HK-2 (cell line): ENCODE data around the gene ARHGAP33.
"Not testable (repeated sequence)": the region's sequence is repeated elsewhere in the genome, so short reads cannot be mapped to it uniquely, and the experiment has no call there.

ENCODE experiments used
- DNase-seq: peaks from one replicate; pipeline ENCODE4 v3.0.0-alpha.2; 2018; ENCODE audit not compliant: unreplicated experiment

The ARHGAP33 gene

DNA sequence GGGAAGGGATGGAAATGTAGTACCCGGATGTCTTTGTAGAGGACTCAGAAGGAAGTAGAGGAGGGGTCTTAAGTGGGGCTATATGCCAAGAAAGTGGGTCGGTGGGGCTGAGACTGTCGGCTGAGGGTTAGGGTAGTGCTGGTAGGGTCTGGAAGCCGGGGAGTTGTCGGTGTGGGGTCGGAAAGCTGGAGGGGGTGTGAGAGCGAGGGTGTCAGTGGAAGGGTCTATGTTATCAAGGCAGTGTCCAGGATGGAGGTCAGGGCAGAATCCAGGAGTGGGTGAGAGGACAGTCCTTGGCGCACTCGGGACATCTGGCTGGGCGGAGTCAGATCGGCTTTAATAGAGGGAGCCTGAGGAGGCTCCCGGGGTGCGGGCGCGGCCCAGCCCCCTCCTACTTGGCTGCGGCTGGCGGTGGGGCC, 20.2 kb upstream of the ARHGAP33 start:
- DNase-seq = no peak

DNA sequence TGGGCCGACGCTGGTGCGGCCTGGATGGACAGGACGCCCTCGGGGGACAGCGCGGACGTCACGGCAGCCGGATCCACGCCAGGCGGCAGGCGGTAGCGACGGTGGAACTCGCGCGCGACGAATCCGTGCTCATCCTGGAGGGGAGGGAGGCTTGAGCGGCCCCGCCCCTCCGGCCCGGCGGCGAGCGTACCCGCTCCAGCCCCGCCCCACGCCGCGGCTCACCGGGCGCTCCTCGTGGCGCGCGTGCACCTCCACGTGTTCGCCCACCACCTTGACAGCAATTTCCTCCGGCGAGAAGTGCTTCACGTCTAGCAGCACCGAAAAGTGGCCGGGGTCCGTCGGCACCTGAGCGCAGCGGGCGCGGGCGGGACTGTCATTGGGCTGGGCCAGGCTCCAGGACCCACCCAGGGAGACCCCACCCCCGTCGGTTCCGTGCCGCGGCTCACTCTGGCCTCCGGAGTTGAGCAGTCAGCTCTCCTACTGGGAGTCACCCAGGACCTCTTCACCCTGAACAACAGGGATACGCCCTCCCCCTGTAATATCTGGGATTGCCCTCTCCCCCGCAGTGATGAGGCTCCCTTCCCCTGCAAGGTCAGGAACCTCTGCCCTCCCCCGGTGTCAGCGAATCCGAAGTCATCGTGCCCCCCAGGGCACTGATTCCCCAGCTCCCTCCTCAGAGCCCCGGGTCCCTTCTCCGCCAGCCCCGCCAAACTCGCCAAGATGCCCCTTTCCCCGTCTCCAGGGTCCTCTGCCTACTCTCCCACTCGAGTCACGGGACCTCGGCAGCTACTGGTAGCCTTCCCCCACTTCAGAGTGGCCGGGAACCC, 19.6 kb upstream of the ARHGAP33 start:
- DNase-seq = no peak

DNA sequence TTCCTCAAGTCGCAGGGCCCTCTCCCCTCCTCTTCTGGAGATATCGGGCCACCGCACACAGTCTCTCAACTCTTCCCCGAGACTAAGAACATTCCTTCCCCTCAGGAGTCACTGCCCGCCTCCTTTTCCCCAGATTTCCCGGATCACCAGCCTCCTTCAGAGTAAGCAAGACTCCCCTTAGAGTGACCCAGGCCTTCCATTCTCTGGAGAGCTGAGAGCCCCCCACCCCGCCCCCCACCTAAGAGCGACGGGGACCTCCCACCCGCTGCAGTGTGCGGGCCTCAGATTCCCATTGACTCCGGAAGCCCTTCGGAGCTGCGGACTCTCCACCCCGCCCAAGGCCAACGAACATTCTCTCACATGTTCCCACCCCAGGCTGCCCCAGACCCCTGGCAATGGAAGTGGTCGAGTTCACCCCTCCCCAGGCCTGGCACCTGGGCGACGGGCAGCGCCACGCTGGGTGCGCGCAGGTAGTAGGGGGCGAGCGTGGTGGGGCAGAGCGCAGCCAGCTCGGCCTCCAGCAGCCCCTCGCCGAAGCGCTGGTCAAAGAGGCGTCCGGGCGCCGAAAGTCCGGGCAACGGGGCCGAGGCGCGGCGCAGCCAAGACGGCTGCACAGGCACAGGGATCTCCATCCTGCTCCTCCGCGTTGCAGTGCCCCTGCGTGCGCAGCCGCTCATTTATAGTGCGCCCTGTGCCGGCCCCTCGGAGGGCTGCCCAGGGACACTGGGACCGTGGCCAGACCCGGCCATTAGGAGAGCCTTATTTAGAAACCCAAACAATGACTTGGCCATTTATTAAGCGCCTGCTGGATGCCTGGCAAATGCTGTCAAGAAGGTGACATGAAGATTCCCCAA, 18.8 kb upstream of the ARHGAP33 start, which contains the start of gene HSPB6:
TSS of gene HSPB6 (minus strand) at position 653 of the 854 bp plus-strand sequence. CDS start at position 632, 21 bp downstream.
- DNase-seq = no peak

DNA sequence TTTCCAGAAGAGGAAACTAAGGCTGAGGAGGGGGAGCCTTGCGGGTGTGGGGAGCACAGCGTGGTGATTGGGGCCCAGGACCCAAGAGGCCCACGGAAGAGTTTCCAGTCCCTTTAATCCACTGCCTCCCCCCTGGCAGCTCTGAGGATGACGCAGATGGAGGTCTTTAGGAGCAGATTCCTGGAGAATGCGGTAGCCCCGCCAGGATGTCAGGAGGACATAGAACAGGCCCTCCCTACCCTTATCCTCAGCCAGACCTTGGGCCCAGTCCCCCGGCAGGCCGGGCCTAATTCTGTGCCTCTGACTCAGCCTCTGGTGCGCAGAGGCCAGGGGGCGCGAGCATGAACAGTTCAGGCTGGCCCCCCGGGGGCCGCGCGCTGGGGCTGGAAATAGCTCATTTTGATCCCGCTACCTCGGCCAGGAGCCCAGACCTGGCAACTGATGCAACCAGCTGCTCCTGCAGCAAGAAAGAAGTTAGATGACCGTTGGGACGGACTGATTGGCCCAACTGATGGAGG, 18.1 kb upstream of the ARHGAP33 start:
- DNase-seq = peak; percentile 77

DNA sequence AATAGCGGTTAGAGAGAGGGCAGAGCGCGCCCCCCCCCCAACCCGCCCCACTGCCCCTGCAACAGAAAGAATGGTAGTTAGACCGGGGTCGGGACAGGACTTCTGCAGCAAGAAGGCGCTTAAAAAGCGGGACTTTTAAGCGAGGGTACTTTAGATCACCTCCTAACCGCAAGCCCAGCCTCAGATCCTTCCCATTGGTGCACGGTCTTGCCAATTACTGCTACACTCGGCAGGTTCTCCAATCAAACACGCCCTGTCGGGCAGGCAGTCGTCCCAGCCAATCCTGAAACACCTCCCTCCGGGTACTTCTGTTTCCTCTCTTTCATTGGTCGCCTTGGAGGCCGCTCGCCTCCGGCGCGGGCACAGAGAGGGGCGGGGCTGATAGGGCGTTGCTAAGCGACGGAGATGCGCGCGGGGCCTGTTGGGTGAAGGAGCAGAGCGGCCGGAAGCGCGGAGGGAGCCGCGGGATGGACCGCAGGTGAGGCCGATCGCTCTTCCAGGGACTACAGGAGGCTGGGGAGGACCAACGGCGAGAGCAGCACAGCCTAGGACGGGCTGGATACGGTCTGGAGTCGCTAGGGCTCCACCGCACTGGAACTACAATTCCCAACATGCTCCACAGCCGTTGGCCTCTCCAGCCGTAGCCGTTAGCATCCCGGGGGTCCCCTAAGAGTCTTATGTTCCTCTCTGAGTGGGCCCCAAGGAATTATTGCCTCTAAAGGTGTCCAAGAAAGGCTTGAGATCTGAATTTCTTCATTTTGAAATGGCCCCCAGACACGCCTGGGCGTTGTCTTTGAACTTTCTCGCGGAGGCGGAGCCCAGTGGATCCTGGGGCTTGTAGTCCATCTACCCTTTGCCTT, 17.4 kb upstream of the ARHGAP33 start, which contains the start of gene PROSER3:
TSS of gene PROSER3 (plus strand) at position 428 of the 860 bp plus-strand sequence. CDS start at position 468, 40 bp downstream.
- peak; percentile 99 for DNase-seq

DNA sequence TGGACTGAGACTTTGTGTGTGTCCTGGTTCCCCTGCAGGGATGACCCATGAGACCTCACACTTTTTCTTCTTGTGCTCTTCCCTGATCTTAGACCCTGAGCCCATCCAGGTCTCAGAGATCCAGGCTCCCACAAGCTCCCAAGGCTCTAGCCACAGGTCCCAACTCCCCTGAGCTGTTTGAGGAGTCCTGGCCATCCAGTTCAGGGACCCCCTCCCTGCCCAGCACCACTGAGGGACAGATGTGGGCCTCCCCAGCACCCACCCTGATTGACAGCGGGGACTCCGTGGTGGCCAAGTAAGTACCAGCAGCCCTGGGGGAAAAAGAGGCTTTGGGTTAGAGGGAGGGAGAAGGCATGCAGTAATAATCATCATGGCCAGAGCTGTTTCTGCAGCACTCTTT, 15.7 kb upstream of the ARHGAP33 start:
- DNase-seq = no peak

DNA sequence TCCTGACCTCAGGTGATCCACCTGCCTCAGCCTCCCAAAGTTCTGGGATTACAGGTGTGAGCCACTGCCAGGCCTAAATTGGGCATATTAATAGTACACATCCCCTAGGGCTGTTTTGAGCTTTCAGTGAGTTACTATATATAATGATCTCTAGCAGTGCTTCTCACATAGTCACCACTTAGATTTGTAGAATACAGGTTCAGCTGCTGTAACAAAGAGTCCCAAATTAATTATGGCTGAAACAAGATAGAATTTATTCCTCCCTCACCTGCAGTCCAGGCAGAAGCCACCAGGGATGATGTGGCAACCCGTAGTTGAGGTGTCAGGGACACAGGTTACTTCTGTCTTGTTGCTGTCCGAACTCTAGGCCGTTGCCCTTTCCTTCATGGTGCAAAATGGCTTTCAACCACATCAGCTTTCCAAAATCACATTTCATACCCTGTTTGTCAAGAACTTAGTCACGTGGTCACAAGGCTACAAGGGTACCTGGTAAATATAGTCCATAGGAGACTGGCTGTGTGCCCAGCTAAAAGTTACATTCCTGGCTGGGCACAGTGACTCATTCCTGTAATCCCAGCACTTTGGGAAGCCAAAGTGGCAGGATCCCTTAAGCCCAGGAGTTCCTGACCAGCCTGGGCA, 14.5 kb upstream of the ARHGAP33 start:
- DNase-seq = no peak

DNA sequence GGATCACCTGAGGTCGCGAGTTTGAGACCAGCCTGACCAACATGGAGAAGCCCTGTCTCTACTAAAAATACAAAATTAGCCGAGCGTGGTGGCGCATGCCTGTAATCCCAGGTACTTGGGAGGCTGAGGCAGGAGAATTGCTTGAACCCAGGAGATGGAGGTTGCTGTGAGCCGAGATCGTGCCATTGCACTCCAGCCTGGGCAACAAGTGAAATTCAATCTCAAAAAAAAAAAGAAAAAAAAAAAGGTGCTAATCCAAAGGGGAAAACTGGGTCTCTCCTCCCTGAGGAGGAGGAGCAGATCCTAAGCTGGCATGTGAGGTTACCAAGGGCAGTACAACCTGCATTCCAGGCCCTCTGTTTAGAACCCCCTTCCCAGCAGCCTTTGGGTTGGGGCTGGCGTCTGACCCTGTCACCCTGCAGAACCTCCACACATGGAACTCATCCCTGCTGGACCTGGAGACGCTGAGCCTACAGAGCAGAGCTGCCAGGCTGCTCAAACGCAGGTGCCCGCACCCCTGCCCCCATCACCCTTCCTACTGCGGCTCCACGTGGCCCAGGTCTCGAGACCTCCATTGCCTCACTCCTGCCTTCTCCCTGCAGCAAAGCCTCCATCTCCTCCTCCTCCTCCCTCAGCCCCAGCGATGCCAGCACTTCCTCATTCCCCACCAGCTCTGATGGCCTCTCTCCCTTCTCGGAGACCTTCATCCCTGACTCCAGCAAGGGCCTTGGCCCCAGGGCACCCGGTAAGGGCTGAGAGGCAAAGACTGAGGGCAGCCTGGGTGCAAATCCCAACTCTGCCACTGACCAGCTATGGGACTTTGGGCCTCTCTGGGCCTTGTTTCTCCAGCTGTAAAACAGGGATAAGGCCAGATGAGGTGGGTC, 10.7 kb upstream of the ARHGAP33 start:
- no peak for DNase-seq

DNA sequence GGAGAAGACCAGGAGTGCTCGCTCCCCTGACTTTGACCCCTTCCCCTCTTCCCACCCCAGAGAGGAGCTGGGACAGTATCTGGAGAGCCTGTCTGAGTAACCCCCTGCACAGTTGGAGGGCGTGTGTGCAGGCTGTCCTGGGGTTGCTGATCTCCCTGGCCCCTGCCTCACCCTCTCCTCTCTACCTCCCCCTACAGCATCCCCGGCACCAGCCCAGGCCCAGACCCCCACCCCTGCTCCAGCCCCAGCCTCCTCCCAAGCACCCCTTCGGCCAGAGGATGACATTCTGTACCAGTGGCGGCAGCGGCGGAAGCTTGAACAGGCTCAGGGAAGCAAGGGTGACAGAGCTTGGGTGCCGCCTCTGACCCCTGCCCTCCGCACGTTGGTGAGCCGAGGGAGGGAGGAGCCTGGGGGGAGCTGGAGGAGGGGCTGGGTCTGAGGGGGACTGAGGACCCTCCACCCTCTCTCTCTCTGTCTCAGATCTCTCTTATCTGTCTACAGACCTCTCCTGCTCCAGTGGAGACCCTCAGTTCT, 8.7 kb upstream of the ARHGAP33 start:
- no peak for DNase-seq

DNA sequence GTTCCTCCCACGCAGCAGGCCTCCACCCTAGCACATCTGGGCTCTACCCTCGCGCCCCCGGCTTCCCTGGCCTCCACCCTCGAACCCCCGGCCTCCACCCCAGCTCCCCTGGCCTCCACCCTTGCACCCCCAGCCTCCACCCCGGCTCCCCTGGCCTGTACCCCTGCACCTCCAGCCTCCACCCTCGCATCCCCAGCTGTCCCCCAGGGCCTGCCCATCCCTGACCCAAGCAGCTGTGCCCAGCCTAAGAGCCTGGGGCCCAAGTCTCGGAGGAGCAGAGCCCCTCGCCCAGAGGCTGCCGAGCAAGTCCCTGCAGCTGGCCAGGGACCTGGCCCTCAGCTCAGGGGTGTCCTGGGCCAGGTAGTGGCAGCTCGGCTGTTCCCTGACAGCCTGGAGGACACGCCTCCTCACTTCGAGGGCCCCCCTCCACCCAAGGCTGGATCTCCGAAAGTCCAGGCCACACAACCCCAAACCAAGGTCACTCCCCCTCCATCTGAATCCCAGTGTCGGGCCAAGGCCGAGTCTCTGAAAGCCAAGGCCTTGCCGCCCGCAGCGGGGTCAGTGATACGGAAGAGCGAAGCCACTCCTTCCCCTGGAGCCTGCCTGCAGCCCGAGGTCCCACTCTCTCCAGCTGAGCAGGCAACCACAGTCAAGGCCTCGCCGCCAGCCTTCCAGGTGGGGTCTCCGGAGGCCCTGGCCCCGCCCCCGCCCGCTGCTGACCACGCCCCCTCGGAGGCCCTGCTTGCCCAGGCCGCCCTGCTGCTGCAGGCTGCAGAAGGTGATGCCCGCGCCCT, 7.9 kb upstream of the ARHGAP33 start:
- DNase-seq = no peak

DNA sequence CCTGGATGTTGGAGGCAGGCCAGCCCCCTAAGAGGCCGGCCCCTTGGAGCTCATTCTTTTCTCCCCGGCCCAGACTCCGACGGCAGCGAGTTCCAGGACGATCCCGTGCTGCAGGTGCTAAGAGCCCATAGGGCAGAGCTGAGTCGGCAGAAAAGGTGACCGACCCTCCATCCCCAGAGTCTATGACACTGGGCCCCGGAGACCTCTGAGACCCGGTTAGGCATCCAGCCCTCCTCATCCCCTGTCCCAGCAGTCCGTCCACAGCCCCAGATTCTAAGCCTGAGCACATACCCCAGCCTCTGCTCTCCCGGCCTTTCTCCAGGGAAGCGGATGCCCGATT, 7.3 kb upstream of the ARHGAP33 start:
- no peak for DNase-seq

DNA sequence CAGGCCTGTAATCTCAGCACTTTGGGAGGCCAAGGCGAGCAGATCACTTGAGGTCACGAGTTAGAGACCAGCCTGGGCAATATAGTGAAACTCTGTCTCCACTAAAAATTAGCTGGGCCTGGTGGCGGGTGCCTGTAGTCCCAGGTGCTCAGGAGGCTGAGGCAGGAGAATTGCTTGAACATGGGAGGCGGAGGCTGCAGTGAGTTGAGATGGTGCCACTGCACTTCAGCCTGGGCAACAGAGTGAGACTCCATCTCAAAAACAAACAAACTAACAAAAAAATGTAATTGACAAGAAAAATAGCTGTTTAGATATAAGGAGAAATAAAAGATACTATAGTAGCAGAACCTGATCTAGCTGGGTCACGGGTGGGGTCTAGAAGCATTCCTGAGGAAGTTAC, 3.0 kb upstream of the ARHGAP33 start:
- DNase-seq = not testable (repeated sequence)

DNA sequence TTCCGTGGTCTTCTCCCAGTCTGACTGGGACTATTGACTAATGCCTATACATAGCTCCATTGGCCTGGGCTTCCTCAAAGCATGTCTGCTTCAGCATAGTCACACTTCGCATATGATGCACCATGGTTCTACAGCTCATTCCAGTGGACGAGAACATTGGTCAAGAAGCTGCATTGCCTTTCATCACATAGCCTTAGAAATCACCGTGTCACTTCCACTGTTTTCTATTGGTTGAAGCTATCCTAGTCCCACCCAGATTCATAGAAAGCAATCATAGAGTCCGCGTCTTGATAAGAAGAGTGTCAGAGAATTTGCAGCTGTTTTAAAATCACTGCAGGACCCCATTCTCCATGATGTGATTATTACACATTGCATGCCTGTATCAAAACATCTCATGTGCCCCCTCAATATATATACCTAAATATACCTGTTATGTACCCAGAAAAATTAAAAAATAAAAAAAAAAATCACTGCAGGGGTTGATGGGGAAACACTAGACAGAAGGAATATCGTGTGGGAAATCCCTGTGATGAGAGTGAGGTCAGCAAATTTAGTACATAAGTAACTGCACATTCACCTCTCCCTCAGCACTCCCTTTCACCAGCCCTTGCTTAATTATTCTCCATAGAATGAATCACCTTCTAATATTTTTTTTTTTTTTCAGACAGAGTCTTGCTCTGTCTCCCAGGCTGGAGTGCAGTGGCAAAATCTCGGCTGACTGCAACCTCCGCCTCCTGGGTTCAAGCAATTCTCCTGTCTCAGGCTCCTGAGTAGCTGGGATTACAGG, 2.2 kb upstream of the ARHGAP33 start:
- DNase-seq = no peak

DNA sequence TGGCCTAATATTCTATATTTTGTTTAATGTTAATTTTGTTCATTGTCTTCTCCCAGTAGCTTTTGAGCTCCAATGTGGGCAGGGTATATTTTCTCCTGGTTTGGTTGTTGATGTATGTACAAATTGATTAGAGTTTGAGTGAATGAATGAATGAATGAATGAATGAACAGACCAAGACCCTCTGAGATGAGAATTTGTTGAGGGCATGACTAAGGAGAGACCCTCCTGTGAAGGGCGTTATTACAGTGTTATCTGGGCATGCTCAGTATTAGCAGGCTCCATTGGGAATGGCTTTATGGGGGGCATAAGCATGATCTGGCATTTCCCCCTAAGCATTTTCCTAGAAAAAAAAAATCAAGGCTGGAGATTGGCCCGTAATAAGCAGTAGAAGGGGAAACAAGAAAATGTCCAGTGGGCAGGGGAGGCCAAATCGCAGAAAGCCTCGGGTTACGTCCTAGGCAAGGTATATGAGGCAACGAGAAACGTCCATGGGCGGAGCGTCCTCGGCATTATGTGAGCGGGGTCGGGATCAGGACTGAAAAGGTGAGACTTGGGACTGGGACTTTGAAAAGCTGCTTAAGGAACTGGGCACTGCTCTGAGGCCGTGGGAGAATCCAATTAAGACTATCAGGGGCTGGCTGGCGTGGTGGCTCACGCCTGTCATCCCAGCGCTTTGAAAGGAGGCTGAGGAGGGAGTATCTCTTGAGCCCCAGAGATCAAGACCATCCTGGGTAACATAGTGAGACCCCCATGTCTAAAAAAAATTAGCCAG, 904 bp upstream of the ARHGAP33 start:
- no peak for DNase-seq

DNA sequence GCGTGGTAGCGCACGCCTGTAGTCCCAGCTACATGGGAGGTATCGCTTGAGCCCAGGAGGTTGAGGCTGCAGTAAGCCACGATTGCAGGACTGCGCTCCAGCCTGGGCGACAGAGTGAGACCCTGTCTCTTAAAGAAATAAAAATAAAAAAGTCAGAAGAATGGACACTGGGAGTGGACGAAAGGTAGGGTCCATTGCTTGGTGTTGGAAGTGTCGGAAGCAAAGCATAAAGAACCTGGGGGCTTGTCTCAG, 392 bp upstream of the ARHGAP33 start:
- DNase-seq = no peak

DNA sequence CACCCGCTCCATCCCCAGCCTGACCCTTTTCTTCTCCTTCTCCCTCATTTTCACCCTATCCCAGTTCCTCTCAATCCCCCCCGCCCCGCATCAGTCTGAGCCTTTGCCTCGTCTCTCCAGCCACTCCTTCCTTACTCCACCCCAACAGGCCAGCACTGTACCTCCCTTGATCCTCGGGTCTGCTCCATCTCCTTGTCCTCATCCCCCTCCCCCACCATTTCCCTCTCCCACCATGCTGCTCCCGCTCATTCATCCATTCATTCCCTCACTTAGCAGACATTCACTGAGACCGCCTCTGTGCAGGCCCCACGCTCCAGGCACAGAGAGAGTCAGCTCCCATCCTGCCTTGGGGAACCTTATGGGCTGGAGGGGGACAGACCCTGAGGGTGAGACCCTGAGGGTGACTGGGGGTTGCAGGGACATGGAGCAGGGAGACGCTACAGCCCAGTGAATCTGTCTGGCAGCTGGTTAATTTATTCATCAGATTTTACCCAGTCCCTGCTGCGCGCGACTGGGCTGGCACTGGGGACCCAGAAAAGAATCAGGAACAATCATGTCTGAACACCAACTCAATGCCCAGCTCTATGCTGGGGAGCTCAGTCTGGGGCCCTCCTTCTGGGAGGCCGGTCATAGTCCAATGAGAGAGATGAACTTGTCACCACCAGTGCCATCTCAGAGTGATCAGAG, 881 bp downstream of the ARHGAP33 start:
- no peak for DNase-seq
